ENCODE results near the gene ZSCAN16. TPM values are rescaled to one million over a fixed set of nuclear protein-coding genes. Genes with fewer than 3 reads are reported as not detected.
"Not testable (repeated sequence)": the region's sequence is repeated elsewhere in the genome, so short reads cannot be mapped to it uniquely, and the experiment has no call there.

The ZSCAN16 gene
- total RNA-seq, 2 experiments from 2014 or later: 2.0 to 2.3 TPM

GRCh38 chr6:28081486-28081751 is 43.0 kb upstream of the ZSCAN16 start:
- H3K4me3 Mint-ChIP-seq: peak overlapping the region; percentile 94
- H3K27me3 Mint-ChIP-seq: no peaks in the 10 kb centered on the region
- DNase-seq (peak; percentile 26), ATAC-seq (peak; percentile 26)
- no peak for TF ChIP-seq CTCF (IDR thresholded peaks at IDR 0.05)
- ChIA-PET CTCF (no interaction called here), POLR2A (interaction anchor here (1.0 kb wide), 1 partner anchor 8 kb away, joined by 4 read pairs; no protein-coding TSS in a partner anchor)
- peaks cover 20% of the 10 kb centered on the region for H3K4me1 Mint-ChIP-seq (ENCODE audit: low read depth)
- peaks cover 18% of the 10 kb centered on the region for H3K36me3 Mint-ChIP-seq (ENCODE audit: low read depth)
- no peaks in the 10 kb centered on the region for H3K9me3 Mint-ChIP-seq
- intact Hi-C loops (cut with micrococcal nuclease): no loop called here
- peak overlapping the region; percentile 97 for H3K27ac Mint-ChIP-seq

GRCh38 chr6:28082939-28083338 is 41.5 kb upstream of the ZSCAN16 start:
- Mint-ChIP-seq H3K4me1 (ENCODE audit: low read depth) (peaks cover 20% of the 10 kb centered on the region), H3K27me3 (no peaks in the 10 kb centered on the region), H3K27ac (no peak overlapping the region), H3K36me3 (ENCODE audit: low read depth) (peaks cover 27% of the 10 kb centered on the region), H3K4me3 (no peak overlapping the region), H3K9me3 (peaks cover 5% of the 10 kb centered on the region)
- POLR2A ChIA-PET: no interaction called here
- ATAC-seq (no peak), DNase-seq (no peak)
- intact Hi-C loops (cut with micrococcal nuclease): no loop called here
- TF ChIP-seq CTCF (IDR thresholded peaks at IDR 0.05): no peak
- CTCF ChIA-PET: no interaction called here

- no peak for DNase-seq
- CTCF ChIA-PET: no interaction called here
- H3K9me3 Mint-ChIP-seq: peaks cover 31% of the 10 kb centered on the region
- no peak for ATAC-seq
- H3K36me3 Mint-ChIP-seq (ENCODE audit: low read depth): peaks cover 48% of the 10 kb centered on the region
- no peak for TF ChIP-seq CTCF (IDR thresholded peaks at IDR 0.05)
- no peak overlapping the region for H3K27ac Mint-ChIP-seq
- POLR2A ChIA-PET: interaction anchor here (1.5 kb wide), 1 partner anchor 8 kb away, joined by 4 read pairs; no protein-coding TSS in a partner anchor
- no peak overlapping the region for H3K4me3 Mint-ChIP-seq
- H3K4me1 Mint-ChIP-seq (ENCODE audit: low read depth): no peaks in the 10 kb centered on the region
- H3K27me3 Mint-ChIP-seq: no peaks in the 10 kb centered on the region
- intact Hi-C loops (cut with micrococcal nuclease): no loop called here
These were observed 35.4 kb upstream of the ZSCAN16 start for GRCh38 chr6:28089054-28089453.

- Mint-ChIP-seq H3K27ac (no peak overlapping the region), H3K4me1 (ENCODE audit: low read depth) (no peaks in the 10 kb centered on the region), H3K9me3 (peaks cover 31% of the 10 kb centered on the region), H3K27me3 (no peaks in the 10 kb centered on the region), H3K36me3 (ENCODE audit: low read depth) (peaks cover 40% of the 10 kb centered on the region), H3K4me3 (peak overlapping the region; percentile 42)
- no peak for DNase-seq
- intact Hi-C loops (cut with micrococcal nuclease): no loop called here
- ChIA-PET CTCF (no interaction called here), POLR2A (no interaction called here)
- peak; percentile 49 for ATAC-seq
- TF ChIP-seq CTCF (IDR thresholded peaks at IDR 0.05): no peak
These were observed 33.4 kb upstream of the ZSCAN16 start for GRCh38 chr6:28090917-28091586.

DNA sequence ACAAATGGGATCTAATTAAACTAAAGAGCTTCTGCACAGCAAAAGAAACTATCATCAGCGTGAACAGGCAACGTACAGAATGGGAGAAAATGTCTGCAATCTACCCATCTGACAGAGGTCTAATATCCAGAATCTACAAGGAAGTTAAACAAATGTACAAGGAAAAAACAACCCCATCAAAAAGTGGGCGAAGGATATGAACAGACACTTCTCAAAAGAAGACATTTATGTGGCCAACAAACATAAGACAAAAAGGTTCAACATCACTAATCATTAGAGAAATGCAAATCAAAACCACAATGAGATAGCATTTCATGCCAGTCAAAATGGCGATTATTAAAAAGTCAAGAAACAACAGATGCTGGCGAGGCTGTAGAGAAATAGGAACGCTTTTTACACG is 22.2 kb upstream of the ZSCAN16 start:
- intact Hi-C loops (cut with micrococcal nuclease); H3K4me1 Mint-ChIP-seq (ENCODE audit: low read depth); DNase-seq; CTCF ChIA-PET; H3K9me3 Mint-ChIP-seq; H3K4me3 Mint-ChIP-seq; ATAC-seq; H3K36me3 Mint-ChIP-seq (ENCODE audit: low read depth); POLR2A ChIA-PET; H3K27ac Mint-ChIP-seq; H3K27me3 Mint-ChIP-seq: not testable (repeated sequence)

DNA sequence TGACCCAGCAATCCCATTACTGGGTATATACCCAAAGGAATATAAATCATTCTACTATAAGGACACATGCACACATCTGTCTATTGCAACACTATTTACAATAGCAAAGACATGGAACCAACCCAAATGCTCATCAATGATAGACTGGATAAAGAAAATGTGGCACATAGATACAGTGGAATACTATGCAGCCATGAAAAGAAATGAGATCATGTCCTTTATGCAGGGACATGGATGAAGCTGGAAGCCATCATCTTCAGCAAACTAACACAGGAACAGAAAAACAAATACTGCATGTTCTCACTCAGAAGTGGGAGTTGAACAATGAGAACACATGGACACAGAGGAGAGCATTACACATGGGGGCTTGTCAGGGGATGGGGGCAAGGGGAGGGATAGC is 21.7 kb upstream of the ZSCAN16 start:
- H3K27ac Mint-ChIP-seq; DNase-seq; H3K36me3 Mint-ChIP-seq (ENCODE audit: low read depth); H3K9me3 Mint-ChIP-seq; H3K4me3 Mint-ChIP-seq; H3K27me3 Mint-ChIP-seq; POLR2A ChIA-PET; H3K4me1 Mint-ChIP-seq (ENCODE audit: low read depth); CTCF ChIA-PET; ATAC-seq; intact Hi-C loops (cut with micrococcal nuclease): not testable (repeated sequence)
